Upper lobe of right lung (tissue), 1 donor: ENCODE data around the gene ARRB1. TPM values are rescaled to one million over a fixed set of nuclear protein-coding genes. Genes with fewer than 3 reads are reported as not detected.

ENCODE experiments used
- ATAC-seq: fragments of 200-7000 bp; cut with Tn5 transposase; one replicate; pipeline ENCODE4 v1.9.1; 2020; ENCODE audit warnings: mild to moderate bottlenecking, moderate library complexity
- DNase-seq: peaks from one replicate; pipeline ENCODE4 v3.0.0-alpha.2; 2020
- H3K27ac ChIP-seq: fragments of 200-600 bp; one replicate; pipeline ENCODE4 v1.8.0; 2022
- H3K27me3 ChIP-seq: fragments of 200-600 bp; one replicate; pipeline ENCODE4 v1.8.0; 2022; ENCODE audit warnings: mild to moderate bottlenecking
- H3K36me3 ChIP-seq: fragments of 200-600 bp; one replicate; pipeline ENCODE4 v1.8.0; 2022
- H3K4me1 ChIP-seq: fragments of 200-600 bp; one replicate; pipeline ENCODE4 v1.8.0; 2022
- H3K4me3 ChIP-seq: fragments of 200-600 bp; one replicate; pipeline ENCODE4 v1.8.0; 2022; ENCODE audit warnings: mild to moderate bottlenecking
- H3K9me3 ChIP-seq: fragments of 200-600 bp; one replicate; pipeline ENCODE4 v1.8.0; 2022
- intact Hi-C: fragments of 100-400 bp; cut with DNase I; formaldehyde crosslinking; loops from one replicate; pipeline ENCODE4 v1.11.0; 2022
- total RNA-seq: library from RNA; stranded (reverse); fragmentation: NEBNext Ultra II Directional; extraction: Animal tissue kit (Norgen Biotek cat#: 25700); gene quantifications from one replicate; pipeline ENCODE4 v1.2.1, GENCODE V29; 2021
- TF ChIP-seq, protein P1 (sequence below): fragments of 200-600 bp; IDR thresholded peaks from one replicate; pipeline ENCODE4 v1.8.0; 2022; ENCODE audit warnings: antibody characterized with exemption
- donor health status: DM: no; HTN: yes; CAD: no; lungs with severe emphysema.

Gene ARRB1
- total RNA-seq, 1 donor from 2014 or later, result 188 TPM

GRCh38 chr11:75350743-75351540 lies 519 bp downstream of the ARRB1 start:
- ATAC-seq (peak; percentile 32), DNase-seq (peak; percentile 84)
- peak overlapping the region; percentile 95 for H3K27ac ChIP-seq
- H3K4me3 ChIP-seq, result peak overlapping the region; percentile 85
- no peaks in the 10 kb centered on the region for H3K9me3 ChIP-seq
- TF ChIP-seq, protein P1, sequence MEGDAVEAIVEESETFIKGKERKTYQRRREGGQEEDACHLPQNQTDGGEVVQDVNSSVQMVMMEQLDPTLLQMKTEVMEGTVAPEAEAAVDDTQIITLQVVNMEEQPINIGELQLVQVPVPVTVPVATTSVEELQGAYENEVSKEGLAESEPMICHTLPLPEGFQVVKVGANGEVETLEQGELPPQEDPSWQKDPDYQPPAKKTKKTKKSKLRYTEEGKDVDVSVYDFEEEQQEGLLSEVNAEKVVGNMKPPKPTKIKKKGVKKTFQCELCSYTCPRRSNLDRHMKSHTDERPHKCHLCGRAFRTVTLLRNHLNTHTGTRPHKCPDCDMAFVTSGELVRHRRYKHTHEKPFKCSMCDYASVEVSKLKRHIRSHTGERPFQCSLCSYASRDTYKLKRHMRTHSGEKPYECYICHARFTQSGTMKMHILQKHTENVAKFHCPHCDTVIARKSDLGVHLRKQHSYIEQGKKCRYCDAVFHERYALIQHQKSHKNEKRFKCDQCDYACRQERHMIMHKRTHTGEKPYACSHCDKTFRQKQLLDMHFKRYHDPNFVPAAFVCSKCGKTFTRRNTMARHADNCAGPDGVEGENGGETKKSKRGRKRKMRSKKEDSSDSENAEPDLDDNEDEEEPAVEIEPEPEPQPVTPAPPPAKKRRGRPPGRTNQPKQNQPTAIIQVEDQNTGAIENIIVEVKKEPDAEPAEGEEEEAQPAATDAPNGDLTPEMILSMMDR, result peak; percentile 23
- peaks cover 51% of the 10 kb centered on the region for H3K4me1 ChIP-seq
- intact Hi-C loops, result no loop called here
- no peaks in the 10 kb centered on the region for H3K27me3 ChIP-seq
- no peaks in the 10 kb centered on the region for H3K36me3 ChIP-seq

DNA sequence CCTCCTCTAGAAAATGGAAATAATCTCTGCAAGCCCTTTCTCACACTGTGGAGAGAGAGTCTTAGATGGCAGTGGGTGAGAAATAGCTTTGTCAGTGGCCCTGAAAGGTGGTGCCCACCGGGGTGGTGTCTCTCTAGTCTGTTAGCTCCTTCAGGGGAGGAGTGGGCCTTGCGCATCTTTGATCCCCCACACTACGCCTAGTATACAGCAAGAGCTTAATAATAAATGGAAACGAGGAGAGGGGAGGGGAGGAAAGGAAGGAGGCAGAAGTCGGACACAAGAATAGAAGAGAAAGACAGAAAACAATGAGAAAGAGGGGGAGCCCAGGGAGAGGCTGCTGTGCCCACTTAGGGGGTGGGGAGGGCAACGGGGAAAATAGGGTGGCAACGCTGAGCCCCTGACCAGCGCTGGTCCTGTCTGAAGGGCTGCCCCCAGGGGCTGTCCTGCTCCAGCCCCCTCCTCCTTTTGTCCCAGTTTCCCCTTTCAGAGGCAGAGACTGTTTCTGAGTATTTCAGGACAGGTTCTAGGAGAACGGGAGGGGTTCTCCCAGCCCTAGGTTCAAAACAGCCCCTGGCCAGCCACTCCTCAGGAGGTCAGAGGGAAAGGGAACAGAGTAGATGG lies 1.2 kb downstream of the ARRB1 start:
- TF ChIP-seq, protein P1, result no peak
- H3K27me3 ChIP-seq, result no peaks in the 10 kb centered on the region
- H3K4me3 ChIP-seq, result peak overlapping the region; percentile 85
- no peaks in the 10 kb centered on the region for H3K9me3 ChIP-seq
- intact Hi-C loops, result no loop called here
- no peaks in the 10 kb centered on the region for H3K36me3 ChIP-seq
- peaks cover 57% of the 10 kb centered on the region for H3K4me1 ChIP-seq
- no peak for DNase-seq
- peak overlapping the region; percentile 95 for H3K27ac ChIP-seq
- ATAC-seq, result no peak

DNA sequence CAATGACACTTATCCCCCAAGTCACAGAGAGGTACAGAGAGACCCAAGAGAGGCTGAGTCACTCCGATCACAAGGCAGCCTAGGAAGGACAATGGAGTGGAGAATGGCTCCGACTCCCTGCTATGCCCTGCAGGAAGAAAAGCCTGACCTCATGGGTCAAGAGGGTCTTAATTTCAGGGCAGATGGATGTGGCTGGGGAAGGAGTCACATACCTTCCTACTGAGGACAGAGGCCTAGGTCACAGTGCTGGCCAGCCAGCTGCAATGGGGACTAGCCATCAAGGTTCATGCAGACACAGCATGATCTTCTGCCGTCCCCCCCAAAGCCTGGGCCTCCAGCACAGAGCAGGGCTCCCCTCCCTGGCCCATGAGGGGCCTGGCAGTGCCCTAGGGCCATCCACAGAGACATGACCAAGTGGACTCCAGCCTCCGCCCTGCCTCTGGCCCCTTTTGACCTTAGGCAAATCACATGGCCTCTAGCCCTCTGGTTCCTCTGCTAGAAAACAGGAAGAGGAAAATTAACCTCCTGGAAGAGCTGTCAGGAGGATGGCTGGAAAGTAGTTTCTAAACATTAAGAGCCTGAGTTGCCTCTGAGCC lies 1.8 kb downstream of the ARRB1 start:
- DNase-seq (peak; percentile 76), ATAC-seq (peak; percentile 24)
- TF ChIP-seq, protein P1, result no peak
- no peaks in the 10 kb centered on the region for H3K9me3 ChIP-seq
- H3K27me3 ChIP-seq, result no peaks in the 10 kb centered on the region
- H3K36me3 ChIP-seq, result no peaks in the 10 kb centered on the region
- intact Hi-C loops, result no loop called here
- H3K4me1 ChIP-seq, result peaks cover 64% of the 10 kb centered on the region
- H3K27ac ChIP-seq, result peak overlapping the region; percentile 95
- H3K4me3 ChIP-seq, result peak overlapping the region; percentile 85

DNA sequence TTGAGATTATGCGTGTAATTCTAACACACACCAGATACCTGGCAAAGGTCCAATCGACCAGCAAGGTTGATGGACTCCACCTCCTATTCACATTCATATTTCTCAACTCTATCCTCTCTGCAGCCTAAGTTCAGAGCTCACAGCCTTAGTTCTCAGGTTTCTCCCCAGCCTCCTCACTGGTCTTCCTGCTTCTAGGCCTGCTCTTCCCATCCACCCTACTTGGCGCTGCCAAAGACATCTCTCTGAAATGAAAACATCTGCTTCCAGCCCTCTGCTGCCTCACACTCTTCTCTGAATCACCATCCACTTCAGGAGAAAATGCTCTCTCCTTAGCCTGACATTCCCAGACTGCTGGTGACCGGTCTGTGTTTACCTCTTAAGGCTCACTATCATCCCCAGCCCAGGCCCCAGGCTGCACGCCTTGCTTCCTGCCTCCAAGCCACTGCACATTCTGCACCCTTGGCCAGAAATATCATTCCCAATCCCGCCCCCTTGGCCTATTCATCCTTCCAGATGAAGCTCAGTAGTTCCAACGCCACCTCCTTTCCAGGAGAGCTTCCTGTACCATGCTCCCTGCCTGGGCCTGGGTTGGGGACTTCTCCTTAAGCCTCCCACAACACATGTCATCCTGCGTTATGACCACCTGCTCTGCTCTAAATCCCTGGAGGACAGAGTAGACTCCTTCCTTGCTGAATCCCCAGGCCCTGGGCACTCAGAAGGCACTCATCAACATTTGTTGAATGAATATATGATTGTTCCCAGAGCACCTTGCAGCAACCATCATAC lies 3.5 kb downstream of the ARRB1 start:
- Histone ChIP-seq H3K4me1 (peaks cover 75% of the 10 kb centered on the region), H3K27ac (peak overlapping the region; percentile 95), H3K27me3 (no peaks in the 10 kb centered on the region), H3K4me3 (peak overlapping the region; percentile 85), H3K36me3 (no peaks in the 10 kb centered on the region), H3K9me3 (no peaks in the 10 kb centered on the region)
- no peak for ATAC-seq
- TF ChIP-seq, protein P1, result no peak
- DNase-seq, result no peak
- intact Hi-C loops, result no loop called here

- H3K9me3 ChIP-seq, result no peaks in the 10 kb centered on the region
- H3K4me1 ChIP-seq, result peaks cover 78% of the 10 kb centered on the region
- TF ChIP-seq, protein P1, result no peak
- peak; percentile 4 for ATAC-seq
- H3K36me3 ChIP-seq, result no peaks in the 10 kb centered on the region
- DNase-seq, result peak; percentile 75
- intact Hi-C loops, result no loop called here
- peak overlapping the region; percentile 95 for H3K27ac ChIP-seq
- no peaks in the 10 kb centered on the region for H3K27me3 ChIP-seq
- no peak overlapping the region for H3K4me3 ChIP-seq
These were observed 4.4 kb downstream of the ARRB1 start for GRCh38 chr11:75346912-75347647.
